GM12878 (cell line): ENCODE results near the gene TEKT1. TPM values are rescaled to one million over a fixed set of nuclear protein-coding genes. Genes with fewer than 3 reads are reported as not detected.

Experiments used
- ATAC-seq: fragments of 200-7000 bp; cut with Tn5 transposase; 3 replicates; pipeline ENCODE4 v1.9.1; 2020; ENCODE audit warnings: mild to moderate bottlenecking, moderate library complexity
- BruUV-seq: library from RNA; stranded (reverse); fragments of 400-500 nt; replicated peaks from 2 replicates; lab custom pipeline; 2021; lab: Mats Ljungman, UMichigan
- CTCF ChIA-PET: fragments of 300-600 bp; sonication (Branson Sonifier 250); formaldehyde crosslinking; extraction: SDS; loops from one replicate; lab custom pipeline; 2021; ENCODE audit warnings: inconsistent platforms; lab: Yijun Ruan, JAX
- POLR2A ChIA-PET: fragments of 350-600 bp; formaldehyde crosslinking; extraction: SDS; loops from one replicate; lab custom pipeline; 2021; ENCODE audit warnings: inconsistent platforms; lab: Charles Lee
- RAD21 ChIA-PET: fragments of 300-600 bp; sonication (Branson Sonifier 250); formaldehyde crosslinking; loops from one replicate; lab custom pipeline; 2023; ENCODE audit warnings: antibody characterized with exemption; ENCODE audit not compliant: unreplicated experiment; lab: Charles Lee
- SMC1A ChIA-PET: fragments of 300-600 bp; sonication (Branson Sonifier 250); formaldehyde crosslinking; loops from one replicate; lab custom pipeline; 2023; ENCODE audit not compliant: unreplicated experiment, uncharacterized antibody; lab: Charles Lee
- DNase-seq: peaks from one replicate; pipeline ENCODE4 v3.0.0-alpha.2; 2011; ENCODE audit warnings: low read depth, low spot score
- FAIRE-seq: peaks from 3 replicates; lab custom pipeline; 2011; peaks lifted over from hg19 to GRCh38; lab: Jason Lieb, UNC
- H2AFZ ChIP-seq: 2 replicates; pipeline ENCODE4 v1.6.0; 2011; ENCODE audit warnings: low read depth, low read length, control low read depth; ENCODE audit not compliant: control insufficient read depth
- H3K27ac ChIP-seq: 2 replicates; pipeline ENCODE4 v1.5.1; 2011; ENCODE audit warnings: control low read depth; ENCODE audit not compliant: control insufficient read depth, insufficient read depth
- H3K27me3 ChIP-seq, 2 experiments: replicated peaks in 1 of 2; 2 replicates each; pipeline versions ENCODE4 v1.6.0 to v1.6.1; 2011; ENCODE audit warnings: low read length in 1 of 2; ENCODE audit not compliant: control insufficient read depth in 2 of 2, insufficient read depth in 2 of 2
- H3K36me3 ChIP-seq, 2 experiments: 2 replicates each; pipeline ENCODE4 v1.5.1; 2011; ENCODE audit warnings: low read length in 1 of 2; ENCODE audit not compliant: control insufficient read depth in 2 of 2, insufficient read depth in 2 of 2
- H3K4me1 ChIP-seq: 2 replicates; pipeline ENCODE4 v1.6.1; 2011; ENCODE audit warnings: mild to moderate bottlenecking, low read length, moderate library complexity, mixed read lengths; ENCODE audit not compliant: control insufficient read depth, insufficient read depth
- H3K4me2 ChIP-seq: 2 replicates; pipeline ENCODE4 v1.6.0; 2011; ENCODE audit warnings: control low read depth; ENCODE audit not compliant: control insufficient read depth, insufficient read depth
- H3K4me3 ChIP-seq: fragments of 200-600 bp; sonication (generic); 2 replicates; pipeline ENCODE4 v1.5.1; 2016
- H3K79me2 ChIP-seq: 2 replicates; pipeline ENCODE4 v1.6.0; 2011; ENCODE audit warnings: low read length; ENCODE audit not compliant: control insufficient read depth, insufficient read depth
- H3K9ac ChIP-seq: 2 replicates; pipeline ENCODE4 v1.8.0; 2011; ENCODE audit warnings: low read length, control low read depth, mixed read lengths; ENCODE audit not compliant: control insufficient read depth, insufficient read depth
- H3K9me3 ChIP-seq: replicated peaks from 3 replicates; pipeline ENCODE4 v1.5.1; 2011; ENCODE audit warnings: mild to moderate bottlenecking, low read length; ENCODE audit not compliant: control insufficient read depth, insufficient read depth
- H4K20me1 ChIP-seq: 2 replicates; pipeline ENCODE4 v1.6.0; 2011; ENCODE audit not compliant: control insufficient read depth, insufficient read depth
- BHLHE40 ChIP-seq, 2 experiments: fragments of 450-650 bp in 1 of 2; IDR thresholded peaks; 2 replicates each; pipeline ENCODE4 v1.6.1; 2011 to 2017; ENCODE audit warnings: low read depth in 2 of 2, borderline replicate concordance in 1 of 2, improper control_type of control experiment in 1 of 2, low read length in 1 of 2, mild to moderate bottlenecking in 1 of 2
- CBFB ChIP-seq: IDR thresholded peaks from 2 replicates; pipeline ENCODE4 v1.6.1; 2016; ENCODE audit warnings: antibody characterized with exemption, low read depth
- CBX3 ChIP-seq: fragments of 200-600 bp; sonication (generic); IDR thresholded peaks from 2 replicates; pipeline ENCODE4 v1.6.1; 2016; ENCODE audit warnings: low read depth, borderline replicate concordance
- HDAC2 ChIP-seq: fragments of 200-600 bp; sonication (generic); IDR thresholded peaks from 2 replicates; pipeline ENCODE4 v1.6.1; 2017
- IKZF1 ChIP-seq: fragments of 450-650 bp; conservative IDR thresholded peaks from 2 replicates; pipeline ENCODE4 v1.6.1; 2017; ENCODE audit warnings: antibody characterized with exemption, mild to moderate bottlenecking
- MYB ChIP-seq: fragments of 150-350 bp; IDR thresholded peaks from 2 replicates; pipeline ENCODE4 v1.6.1; 2014; ENCODE audit warnings: mild to moderate bottlenecking, low read depth, low read length, borderline replicate concordance
- NFYB ChIP-seq: IDR thresholded peaks from 2 replicates; pipeline ENCODE4 v1.6.1; 2011; ENCODE audit warnings: low read depth, mild to moderate bottlenecking, low read length, improper control_type of control experiment, moderate library complexity; ENCODE audit not compliant: insufficient read depth
- NR2C2 ChIP-seq: IDR thresholded peaks from 2 replicates; pipeline ENCODE4 v1.6.1; 2011; ENCODE audit warnings: borderline replicate concordance, low read depth; ENCODE audit not compliant: control insufficient read depth, insufficient read length
- POLR2AphosphoS2 ChIP-seq: IDR thresholded peaks from 2 replicates; pipeline ENCODE4 v1.6.1; 2011; ENCODE audit warnings: low read depth, mild to moderate bottlenecking, low read length, improper control_type of control experiment, moderate library complexity
- RAD51 ChIP-seq: fragments of 450-650 bp; IDR thresholded peaks from 2 replicates; pipeline ENCODE4 v1.6.1; 2016; ENCODE audit warnings: moderate library complexity, mild to moderate bottlenecking, inconsistent platforms
- SUPT20H ChIP-seq: IDR thresholded peaks from 2 replicates; pipeline ENCODE4 v1.6.1; 2011; ENCODE audit warnings: low read depth, mild to moderate bottlenecking, low read length, moderate library complexity, borderline replicate concordance; ENCODE audit not compliant: control insufficient read depth
- TBL1XR1 ChIP-seq: IDR thresholded peaks from 2 replicates; pipeline ENCODE4 v1.6.1; 2012; ENCODE audit warnings: low read depth, low read length, improper control_type of control experiment
- ZZZ3 ChIP-seq: IDR thresholded peaks from 2 replicates; pipeline ENCODE4 v1.6.1; 2011; ENCODE audit warnings: low read depth; ENCODE audit not compliant: control insufficient read depth, insufficient read length
- WGBS: methylation state at CpG from one replicate; pipeline ENCODE4 v1.1.6; 2016; ENCODE audit warnings: low lambda C conversion rate; ENCODE audit not compliant: insufficient replicate concordance, insufficient coverage; ENCODE audit errors: missing lambda C conversion rate; 5-methylcytosine and 5-hydroxymethylcytosine counted together
- in situ Hi-C: fragments of 300-500 bp; cut with MboI; formaldehyde crosslinking; loops from 9 replicates; pipeline ENCODE4 v1.14.3; 2018; ENCODE audit warnings: mixed read lengths
- intact Hi-C: fragments of 100-400 bp; cut with micrococcal nuclease; formaldehyde crosslinking; loops from one replicate; pipeline ENCODE4 v1.14.2; 2022; ENCODE audit not compliant: unreplicated experiment
- polyA plus RNA-seq, 11 experiments: library from polyadenylated mRNA; depleted of rRNA in 4 of 11; unstranded in 6 of 11; stranded (reverse) in 5 of 11; fragments of >200 nt; fragmentation: Nextera tagmentation in 4 of 11; fragmentation: Illumina TruSeq in 1 of 11; extraction: Ambion mirVana in 4 of 11; extraction: Trizol in 1 of 11; gene quantifications; 1 replicate in 1 of 11; 2 replicates in 10 of 11; pipeline versions ENCODE4 v1.2.1 to v1.2.3, GENCODE V29; 2011 to 2016; ENCODE audit warnings: inconsistent platforms in 2 of 11, missing spikeins in 2 of 11, low read depth in 1 of 11
- total RNA-seq, 4 experiments: library from RNA; depleted of rRNA in 3 of 4; stranded (reverse); fragments of >200 nt in 3 of 4; fragmentation: Illumina TruSeq in 1 of 4; extraction: Trizol in 1 of 4; gene quantifications; 2 replicates each; pipeline versions ENCODE4 v1.2.1 to v1.2.3, GENCODE V29; 2013 to 2021
- TF ChIP-seq, protein P1 (sequence below), 3 experiments: IDR thresholded peaks in 2 of 3; conservative IDR thresholded peaks in 1 of 3; 2 replicates each; pipeline ENCODE4 v1.5.1; 2011; ENCODE audit warnings: low read depth in 3 of 3, low read length in 3 of 3, mild to moderate bottlenecking in 3 of 3, control low read depth in 2 of 3, moderate library complexity in 2 of 3, inconsistent platforms in 1 of 3, mixed read lengths in 1 of 3; ENCODE audit not compliant: control insufficient read depth in 2 of 3, insufficient read depth in 1 of 3; ENCODE audit errors: extremely low read depth in 1 of 3
- TF ChIP-seq, protein P2 (sequence below): fragments of 450-650 bp; formaldehyde crosslinking; IDR thresholded peaks from 2 replicates; pipeline ENCODE4 v1.4.0; 2020; ENCODE audit warnings: mild to moderate bottlenecking, moderate library complexity

TEKT1 gene
- total and polyA plus RNA-seq, 10 of the 15 experiments (the other 5 are each of a cell fraction or from before 2014, with no cell fraction given), result not detected

DNA sequence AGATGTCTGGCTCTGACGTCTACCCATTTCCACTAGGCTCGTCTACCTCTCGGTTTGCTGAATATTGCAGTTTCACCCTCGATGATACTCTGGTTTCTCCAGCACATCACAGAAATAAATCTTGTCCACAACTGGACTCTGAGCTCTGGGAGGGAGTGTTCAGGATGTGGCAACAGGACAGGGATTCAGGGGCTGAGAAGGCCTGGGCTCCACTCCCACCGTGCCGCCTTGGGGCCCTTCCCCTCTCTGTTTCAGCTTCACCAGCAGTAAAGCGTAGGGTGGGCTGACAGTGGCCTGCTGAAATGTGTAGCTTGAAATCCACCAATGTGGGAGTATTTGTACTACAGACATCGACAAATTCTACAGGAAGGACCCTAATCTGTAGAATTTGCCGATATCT lies 20.0 kb downstream of the TEKT1 start:
- intact Hi-C loops, result no loop called here
- CTCF ChIA-PET, result interaction anchor here (0.6 to 1.8 kb wide), 2 partner anchors 32 to 99 kb away, joined by 3 to 4 read pairs; no protein-coding TSS in a partner anchor
- no peak overlapping the region for H3K4me3 ChIP-seq
- DNase-seq, result no peak
- H3K4me2 ChIP-seq, result no peak overlapping the region
- H3K36me3 ChIP-seq, result no peaks in the 10 kb centered on the region
- TF ChIP-seq BHLHE40 (IDR thresholded peaks at IDR 0.05; ENCODE audit: borderline replicate concordance in 1 of 2, low read depth in 2 of 2, low read length in 1 of 2) (no peak), NR2C2 (no peak), HDAC2 (no peak), CBX3 (no peak), NFYB (no peak), ZZZ3 (no peak), SUPT20H (no peak), MYB (no peak), CBFB (no peak), TBL1XR1 (no peak), IKZF1 (no peak), POLR2AphosphoS2 (no peak), RAD51 (no peak)
- TF ChIP-seq, protein P1, sequence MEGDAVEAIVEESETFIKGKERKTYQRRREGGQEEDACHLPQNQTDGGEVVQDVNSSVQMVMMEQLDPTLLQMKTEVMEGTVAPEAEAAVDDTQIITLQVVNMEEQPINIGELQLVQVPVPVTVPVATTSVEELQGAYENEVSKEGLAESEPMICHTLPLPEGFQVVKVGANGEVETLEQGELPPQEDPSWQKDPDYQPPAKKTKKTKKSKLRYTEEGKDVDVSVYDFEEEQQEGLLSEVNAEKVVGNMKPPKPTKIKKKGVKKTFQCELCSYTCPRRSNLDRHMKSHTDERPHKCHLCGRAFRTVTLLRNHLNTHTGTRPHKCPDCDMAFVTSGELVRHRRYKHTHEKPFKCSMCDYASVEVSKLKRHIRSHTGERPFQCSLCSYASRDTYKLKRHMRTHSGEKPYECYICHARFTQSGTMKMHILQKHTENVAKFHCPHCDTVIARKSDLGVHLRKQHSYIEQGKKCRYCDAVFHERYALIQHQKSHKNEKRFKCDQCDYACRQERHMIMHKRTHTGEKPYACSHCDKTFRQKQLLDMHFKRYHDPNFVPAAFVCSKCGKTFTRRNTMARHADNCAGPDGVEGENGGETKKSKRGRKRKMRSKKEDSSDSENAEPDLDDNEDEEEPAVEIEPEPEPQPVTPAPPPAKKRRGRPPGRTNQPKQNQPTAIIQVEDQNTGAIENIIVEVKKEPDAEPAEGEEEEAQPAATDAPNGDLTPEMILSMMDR (IDR thresholded peaks at IDR 0.05 in 2 of 3, conservative IDR thresholded peaks at IDR 0.05 in 1 of 3; ENCODE audit: control insufficient read depth in 2 of 3, extremely low read depth in 1 of 3, insufficient read depth in 1 of 3, low read depth in 3 of 3, low read length in 3 of 3), result no peak
- TF ChIP-seq, protein P2, sequence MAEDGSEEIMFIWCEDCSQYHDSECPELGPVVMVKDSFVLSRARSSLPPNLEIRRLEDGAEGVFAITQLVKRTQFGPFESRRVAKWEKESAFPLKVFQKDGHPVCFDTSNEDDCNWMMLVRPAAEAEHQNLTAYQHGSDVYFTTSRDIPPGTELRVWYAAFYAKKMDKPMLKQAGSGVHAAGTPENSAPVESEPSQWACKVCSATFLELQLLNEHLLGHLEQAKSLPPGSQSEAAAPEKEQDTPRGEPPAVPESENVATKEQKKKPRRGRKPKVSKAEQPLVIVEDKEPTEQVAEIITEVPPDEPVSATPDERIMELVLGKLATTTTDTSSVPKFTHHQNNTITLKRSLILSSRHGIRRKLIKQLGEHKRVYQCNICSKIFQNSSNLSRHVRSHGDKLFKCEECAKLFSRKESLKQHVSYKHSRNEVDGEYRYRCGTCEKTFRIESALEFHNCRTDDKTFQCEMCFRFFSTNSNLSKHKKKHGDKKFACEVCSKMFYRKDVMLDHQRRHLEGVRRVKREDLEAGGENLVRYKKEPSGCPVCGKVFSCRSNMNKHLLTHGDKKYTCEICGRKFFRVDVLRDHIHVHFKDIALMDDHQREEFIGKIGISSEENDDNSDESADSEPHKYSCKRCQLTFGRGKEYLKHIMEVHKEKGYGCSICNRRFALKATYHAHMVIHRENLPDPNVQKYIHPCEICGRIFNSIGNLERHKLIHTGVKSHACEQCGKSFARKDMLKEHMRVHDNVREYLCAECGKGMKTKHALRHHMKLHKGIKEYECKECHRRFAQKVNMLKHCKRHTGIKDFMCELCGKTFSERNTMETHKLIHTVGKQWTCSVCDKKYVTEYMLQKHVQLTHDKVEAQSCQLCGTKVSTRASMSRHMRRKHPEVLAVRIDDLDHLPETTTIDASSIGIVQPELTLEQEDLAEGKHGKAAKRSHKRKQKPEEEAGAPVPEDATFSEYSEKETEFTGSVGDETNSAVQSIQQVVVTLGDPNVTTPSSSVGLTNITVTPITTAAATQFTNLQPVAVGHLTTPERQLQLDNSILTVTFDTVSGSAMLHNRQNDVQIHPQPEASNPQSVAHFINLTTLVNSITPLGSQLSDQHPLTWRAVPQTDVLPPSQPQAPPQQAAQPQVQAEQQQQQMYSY (CRISPR knock-in tag), result no peak
- TF ChIP-seq, all 136 proteins: peak for 0
- WGBS, result 45% methylated on average over 9 of the region's 9 CpGs
- H3K27ac ChIP-seq, result no peak overlapping the region
- no peaks in the 10 kb centered on the region; the same call in 2 of the 3 replicates for H3K9me3 ChIP-seq
- no TSS peak for BruUV-seq
- ChIA-PET RAD21 (no interaction called here), POLR2A (no interaction called here), SMC1A (no interaction called here)
- FAIRE-seq (no peak), ATAC-seq (no peak)
- H3K79me2 ChIP-seq, result no peaks in the 10 kb centered on the region
- no peaks in the 10 kb centered on the region for H3K4me1 ChIP-seq
- no peaks in the 10 kb centered on the region for H4K20me1 ChIP-seq
- no peak overlapping the region for H3K9ac ChIP-seq
- in situ Hi-C loops, result no loop called here
- H3K27me3 ChIP-seq, result no peaks in the 10 kb centered on the region; a peak in 1 of 4 replicates
- no peak overlapping the region for H2AFZ ChIP-seq
